C4-2B (cell line): Measurements from ENCODE around the gene MINDY4B.

ENCODE experiments used
- CTCF ChIP-seq: fragments of 450-650 bp; conservative IDR thresholded peaks from 2 replicates; pipeline ENCODE4 v1.5.1; 2017; ENCODE audit warnings: mild to moderate bottlenecking
- ZFX ChIP-seq: fragments of 450-650 bp; IDR thresholded peaks from 2 replicates; pipeline ENCODE4 v1.6.1; 2017

GRCh38 chr3:150911771-150912170 lies 6.5 kb upstream of the MINDY4B start:
- TF ChIP-seq CTCF (no peak), ZFX (no peak)
